Right lobe of liver (tissue), 6 donors: ENCODE results near the gene IGSF9B. TPM values are rescaled to one million over a fixed set of nuclear protein-coding genes. Genes with fewer than 3 reads are reported as not detected.

Source experiments
- ATAC-seq, 4 donors: fragments of 200-7000 bp; cut with Tn5 transposase; one replicate each; pipeline ENCODE4 v1.9.1; 2020; ENCODE audit warnings: mild to moderate bottlenecking in 4 of 4, moderate library complexity in 4 of 4
- DNase-seq, 3 donors: peaks; one replicate each; pipeline ENCODE4 v3.0.0-alpha.2; 2020
- H3K27ac ChIP-seq, 3 donors: fragments of 200-600 bp; one replicate each; pipeline ENCODE4 v1.8.0; 2022
- H3K27me3 ChIP-seq, 2 donors: fragments of 200-600 bp; one replicate each; pipeline ENCODE4 v1.8.0; 2022
- H3K36me3 ChIP-seq, 4 donors: fragments of 200-600 bp; sonication (generic) in 1 of 4; one replicate each; pipeline versions ENCODE4 v1.5.1 to v1.8.0; 2017 to 2022; ENCODE audit warnings: control low read depth in 1 of 4
- H3K4me1 ChIP-seq, 4 donors: fragments of 200-600 bp; sonication (generic) in 1 of 4; one replicate each; pipeline versions ENCODE4 v1.5.1 to v1.8.0; 2017 to 2022; ENCODE audit warnings: control low read depth in 1 of 4
- H3K4me3 ChIP-seq, 3 donors: fragments of 200-600 bp; one replicate each; pipeline ENCODE4 v1.8.0; 2022
- H3K9me3 ChIP-seq, 4 donors: fragments of 200-600 bp; sonication (generic) in 1 of 4; one replicate each; pipeline versions ENCODE4 v1.5.1 to v1.8.0; 2017 to 2022; ENCODE audit warnings: control low read depth in 1 of 4
- POLR2A ChIP-seq: fragments of 450-650 bp; IDR thresholded peaks from one replicate; pipeline ENCODE4 v1.6.1; 2017; ENCODE audit warnings: antibody characterized with exemption, mild to moderate bottlenecking
- WGBS: methylation state at CpG from one replicate; pipeline ENCODE4 v1.1.6; 2018; ENCODE audit warnings: low coverage, low lambda C conversion rate; ENCODE audit not compliant: insufficient coverage; ENCODE audit errors: missing lambda C conversion rate; 5-methylcytosine and 5-hydroxymethylcytosine counted together
- intact Hi-C, 2 donors: fragments of 100-400 bp; cut with DNase I; formaldehyde crosslinking; loops; one replicate each; pipeline versions ENCODE4 v1.11.2 to v1.14.1; 2022
- total RNA-seq, 6 experiments: library from RNA; depleted of rRNA in 2 of 6; stranded (reverse); fragments of >200 nt in 2 of 6; fragmentation: NEBNext Ultra II Directional in 3 of 6; extraction: Animal tissue kit (Norgen Biotek cat#: 25700) in 3 of 6; gene quantifications; one replicate each; pipeline versions ENCODE4 v1.1.0 to v1.2.4, GENCODE V29; 2016 to 2023
- TF ChIP-seq, protein P1 (sequence below), 4 donors: fragments of 200-600 bp in 3 of 4; fragments of 450-650 bp in 1 of 4; IDR thresholded peaks; one replicate each; pipeline versions ENCODE4 v1.5.1 to v1.8.0; 2016 to 2022; ENCODE audit warnings: antibody characterized with exemption in 4 of 4, mild to moderate bottlenecking in 2 of 4
- donor health status: DM: no; HTN: yes; CAD: no.
- donor health status: DM: no; HTN: no; CAD: no.
- donor health status: DM: no; HTN: no; CAD: no.
- donor health status: DM: no; HTN: yes; CAD: no.
- donor health status: DM: no; HTN: yes; CAD: no.

Gene IGSF9B
- total RNA-seq, 6 experiments from 2014 or later = 0.15 to 0.23 TPM; not detected in 4

DNA sequence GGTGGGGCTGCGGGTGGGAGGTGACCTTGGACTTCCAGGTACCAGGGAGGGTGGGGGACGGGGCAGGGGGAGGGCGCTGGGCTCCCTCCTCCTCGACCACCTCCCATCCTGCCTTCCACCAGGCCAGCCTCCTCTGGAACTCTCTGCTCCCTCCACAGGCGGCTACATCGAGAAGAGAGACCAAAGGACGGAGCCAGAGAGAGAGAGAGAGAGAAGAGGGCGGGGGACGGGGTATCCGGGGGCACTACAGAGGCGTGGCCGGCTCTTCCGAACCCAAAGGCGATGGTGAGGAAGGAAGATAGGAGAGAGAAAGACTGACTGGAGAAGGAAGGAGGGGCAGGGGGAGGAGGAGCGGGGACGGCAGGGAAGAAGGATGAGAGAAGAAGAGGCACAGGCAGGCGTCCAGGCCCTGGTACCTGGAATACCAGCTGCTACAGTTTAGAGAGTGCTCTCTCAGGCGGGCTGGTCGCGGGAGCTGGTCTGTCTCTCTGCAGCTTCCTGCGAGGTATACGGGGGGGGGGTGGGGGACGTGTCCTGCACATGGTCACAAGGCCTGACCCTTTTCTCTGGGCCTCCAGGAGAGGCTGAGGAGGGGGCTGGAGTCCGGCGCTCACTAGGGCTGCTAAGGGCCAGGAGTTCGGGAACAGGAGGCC is 38.0 kb downstream of the IGSF9B start:
- intact Hi-C loops = no loop called here
- Histone ChIP-seq H3K36me3 (no peaks in the 10 kb centered on the region), H3K4me1 (no peaks in the 10 kb centered on the region), H3K27me3 (peaks cover 0 to 7% of the 10 kb centered on the region in 2 donors), H3K4me3 (no peak overlapping the region), H3K27ac (no peak overlapping the region), H3K9me3 (no peaks in the 10 kb centered on the region)
- DNase-seq (no peak), ATAC-seq (no peak)
- TF ChIP-seq POLR2A = no peak
- TF ChIP-seq, protein P1, sequence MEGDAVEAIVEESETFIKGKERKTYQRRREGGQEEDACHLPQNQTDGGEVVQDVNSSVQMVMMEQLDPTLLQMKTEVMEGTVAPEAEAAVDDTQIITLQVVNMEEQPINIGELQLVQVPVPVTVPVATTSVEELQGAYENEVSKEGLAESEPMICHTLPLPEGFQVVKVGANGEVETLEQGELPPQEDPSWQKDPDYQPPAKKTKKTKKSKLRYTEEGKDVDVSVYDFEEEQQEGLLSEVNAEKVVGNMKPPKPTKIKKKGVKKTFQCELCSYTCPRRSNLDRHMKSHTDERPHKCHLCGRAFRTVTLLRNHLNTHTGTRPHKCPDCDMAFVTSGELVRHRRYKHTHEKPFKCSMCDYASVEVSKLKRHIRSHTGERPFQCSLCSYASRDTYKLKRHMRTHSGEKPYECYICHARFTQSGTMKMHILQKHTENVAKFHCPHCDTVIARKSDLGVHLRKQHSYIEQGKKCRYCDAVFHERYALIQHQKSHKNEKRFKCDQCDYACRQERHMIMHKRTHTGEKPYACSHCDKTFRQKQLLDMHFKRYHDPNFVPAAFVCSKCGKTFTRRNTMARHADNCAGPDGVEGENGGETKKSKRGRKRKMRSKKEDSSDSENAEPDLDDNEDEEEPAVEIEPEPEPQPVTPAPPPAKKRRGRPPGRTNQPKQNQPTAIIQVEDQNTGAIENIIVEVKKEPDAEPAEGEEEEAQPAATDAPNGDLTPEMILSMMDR (IDR thresholded peaks at IDR 0.05) = no peak
- WGBS = 14% methylated on average over 19 of the region's 26 CpGs

DNA sequence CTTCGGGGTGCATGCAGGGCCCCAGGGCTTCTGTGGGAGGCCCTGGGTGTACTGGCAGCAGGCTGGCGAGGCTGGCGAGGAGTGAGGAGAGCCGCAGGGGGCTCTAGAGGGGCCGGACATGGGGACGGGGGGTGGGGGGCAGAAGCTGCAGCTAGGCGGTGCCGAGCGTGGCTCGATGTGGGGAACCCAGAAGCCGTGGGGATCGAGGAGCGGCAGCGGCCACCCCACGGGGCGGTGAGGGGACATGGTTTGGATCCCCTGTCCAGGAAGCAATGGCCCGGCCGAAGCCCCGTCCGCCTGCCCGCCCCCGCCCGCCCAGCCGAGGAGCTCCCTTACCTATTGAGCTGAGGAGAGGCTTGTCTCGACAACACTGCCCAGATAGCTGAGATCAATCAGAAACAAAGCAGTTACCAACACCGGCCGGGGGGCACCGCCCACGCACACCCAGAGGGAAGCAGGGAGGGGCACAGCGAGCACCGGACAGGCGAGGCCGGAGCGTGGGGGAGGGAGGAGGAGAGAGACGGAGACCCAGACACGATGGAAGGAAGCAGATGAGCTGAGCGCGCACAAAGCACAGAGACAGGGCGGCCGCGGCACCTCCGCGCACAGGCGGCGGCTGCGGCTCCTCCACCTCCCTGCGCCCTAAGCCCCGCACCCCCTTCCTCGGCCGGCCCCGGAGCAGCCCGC is 38.7 kb downstream of the IGSF9B start:
- ATAC-seq (no peak), DNase-seq (no peak)
- TF ChIP-seq, protein P1 (IDR thresholded peaks at IDR 0.05) = no peak
- TF ChIP-seq POLR2A = no peak
- Histone ChIP-seq H3K36me3 (no peaks in the 10 kb centered on the region), H3K27me3 (peaks cover 0 to 7% of the 10 kb centered on the region in 2 donors), H3K4me3 (no peak overlapping the region), H3K9me3 (no peaks in the 10 kb centered on the region), H3K4me1 (no peaks in the 10 kb centered on the region), H3K27ac (no peak overlapping the region)
- intact Hi-C loops = no loop called here
- WGBS = 21% methylated on average over 17 of the region's 52 CpGs

DNA sequence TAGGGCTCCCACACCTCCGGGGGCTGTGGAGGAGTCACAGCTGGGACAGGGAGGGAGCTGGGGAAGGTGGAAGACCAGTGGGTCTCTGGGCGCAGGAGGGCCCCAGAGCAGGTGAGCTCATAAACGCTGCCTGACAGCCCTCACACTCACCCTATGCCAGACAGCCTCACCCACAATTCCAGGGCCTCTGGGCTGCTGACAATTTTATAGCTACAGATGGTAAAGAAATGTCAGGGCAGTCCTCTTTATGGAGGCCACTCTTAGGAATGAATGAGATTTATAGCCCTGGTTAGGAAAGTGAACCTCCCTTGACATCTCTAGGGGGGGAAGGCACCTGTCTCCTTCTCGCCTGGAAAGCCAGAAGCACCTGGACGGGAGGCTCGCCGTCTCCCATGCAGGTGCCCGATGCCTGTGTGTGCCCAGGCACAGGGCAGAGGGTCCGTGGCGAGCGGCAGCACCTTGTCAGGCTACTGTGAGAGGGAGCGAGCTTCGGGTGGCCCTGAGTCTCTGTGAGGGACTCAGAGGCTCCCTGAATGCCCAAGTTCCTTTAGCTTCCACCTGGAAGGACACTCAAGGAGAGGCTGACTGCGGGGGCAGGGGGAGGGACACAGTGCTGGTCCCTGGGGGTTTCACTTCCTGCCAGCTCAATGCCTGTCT is 39.9 kb downstream of the IGSF9B start:
- ATAC-seq (no peak), DNase-seq (no peak)
- H3K27ac ChIP-seq = no peak overlapping the region
- intact Hi-C loops = no loop called here
- H3K36me3 ChIP-seq = no peaks in the 10 kb centered on the region
- no peaks in the 10 kb centered on the region for H3K4me1 ChIP-seq
- H3K9me3 ChIP-seq = no peaks in the 10 kb centered on the region
- WGBS = 66% methylated on average over 12 of the region's 14 CpGs
- TF ChIP-seq, protein P1 (IDR thresholded peaks at IDR 0.05) = no peak
- TF ChIP-seq POLR2A = no peak
- peaks cover 0 to 7% of the 10 kb centered on the region in 2 donors for H3K27me3 ChIP-seq
- H3K4me3 ChIP-seq = no peak overlapping the region

DNA sequence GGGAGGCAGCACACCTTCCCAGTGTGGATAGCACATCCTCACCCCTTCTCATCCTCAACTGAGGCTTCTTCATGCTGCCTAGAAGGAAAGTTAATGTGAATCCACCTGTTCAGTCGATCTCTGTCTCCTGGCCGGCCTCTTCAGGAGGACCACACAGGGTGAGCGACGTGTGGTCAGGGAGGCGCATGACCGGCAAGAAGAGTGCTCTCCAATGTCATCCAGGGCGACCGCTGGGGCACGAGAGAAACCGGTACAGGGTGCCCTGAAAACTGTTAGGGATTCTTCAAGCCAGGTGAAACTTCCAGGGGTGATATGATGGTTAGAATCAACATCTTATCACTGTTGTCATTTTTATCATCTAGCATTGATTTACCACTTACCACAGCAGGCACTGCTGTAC is 43.0 kb downstream of the IGSF9B start:
- Histone ChIP-seq H3K9me3 (no peaks in the 10 kb centered on the region), H3K27ac (no peak overlapping the region), H3K4me3 (no peak overlapping the region), H3K4me1 (no peaks in the 10 kb centered on the region), H3K27me3 (peaks cover 0 to 7% of the 10 kb centered on the region in 2 donors), H3K36me3 (no peaks in the 10 kb centered on the region)
- TF ChIP-seq, protein P1 (IDR thresholded peaks at IDR 0.05) = no peak
- no peak for TF ChIP-seq POLR2A
- intact Hi-C loops = no loop called here
- 80% methylated on average over 1 of the region's 10 CpGs for WGBS
- ATAC-seq (no peak), DNase-seq (no peak)
